SIG-M5 treated with dmso at 0.1 percent for 504 hours (cell line): ENCODE data around the gene UGP2.
A peak's percentile ranks its signal among the peaks of the same experiment; 100 is the strongest.

ENCODE experiments used
- DNase-seq: peaks from one replicate; lab custom pipeline; 2025; ENCODE audit not compliant: unreplicated experiment; lab: John Stamatoyannopoulos, UW

Gene UGP2

DNA sequence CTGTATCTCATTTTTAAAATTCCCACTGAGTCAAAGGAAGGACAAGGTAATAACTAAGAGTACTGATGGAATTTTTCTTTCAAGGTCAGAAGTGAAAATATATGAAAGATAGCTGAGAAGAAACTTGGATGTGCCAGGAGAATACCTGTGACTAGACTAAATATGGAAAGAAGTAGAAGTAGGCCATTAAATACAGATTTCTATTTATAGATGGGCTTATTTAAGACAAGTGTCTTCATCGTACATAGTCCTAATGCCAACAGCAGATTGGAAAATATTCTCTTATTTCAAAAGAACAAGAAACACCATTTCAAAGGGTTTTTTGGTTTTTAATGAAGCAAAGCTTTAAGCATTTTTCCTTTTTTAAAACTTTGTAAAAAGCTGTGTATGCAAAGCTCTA lies 22.0 kb downstream of the UGP2 start:
- no peak for DNase-seq

DNA sequence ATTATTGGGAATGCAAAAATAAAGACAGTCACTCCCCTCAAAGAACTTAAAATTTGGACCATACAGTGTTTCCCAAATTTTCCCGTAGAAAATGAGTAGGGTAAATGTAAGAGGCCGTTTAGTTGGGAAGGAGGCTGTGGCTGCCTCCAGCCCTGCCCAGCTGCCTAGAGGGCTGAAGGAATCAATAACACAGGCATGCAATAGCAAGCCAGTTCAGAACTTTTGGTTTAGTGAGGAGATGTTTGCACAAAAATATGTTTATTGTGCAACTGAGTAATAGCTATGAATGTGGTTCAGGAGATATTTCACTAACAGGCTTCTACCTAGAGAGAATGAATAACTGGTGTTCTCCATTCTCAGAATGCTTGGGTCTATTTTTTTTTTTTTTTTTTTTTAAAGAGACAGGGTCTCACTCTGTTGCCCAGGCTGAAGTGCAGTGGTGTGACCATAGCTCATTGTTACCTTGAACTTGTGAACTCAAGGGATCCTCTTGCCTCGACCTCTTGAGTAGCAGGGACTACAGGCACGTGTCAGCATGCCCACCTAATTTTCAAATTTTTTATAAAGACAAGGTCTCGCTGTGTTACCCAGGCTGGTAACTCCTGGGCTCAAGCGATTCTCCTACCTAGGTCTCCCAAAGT lies 23.6 kb downstream of the UGP2 start:
- DNase-seq: no peak

DNA sequence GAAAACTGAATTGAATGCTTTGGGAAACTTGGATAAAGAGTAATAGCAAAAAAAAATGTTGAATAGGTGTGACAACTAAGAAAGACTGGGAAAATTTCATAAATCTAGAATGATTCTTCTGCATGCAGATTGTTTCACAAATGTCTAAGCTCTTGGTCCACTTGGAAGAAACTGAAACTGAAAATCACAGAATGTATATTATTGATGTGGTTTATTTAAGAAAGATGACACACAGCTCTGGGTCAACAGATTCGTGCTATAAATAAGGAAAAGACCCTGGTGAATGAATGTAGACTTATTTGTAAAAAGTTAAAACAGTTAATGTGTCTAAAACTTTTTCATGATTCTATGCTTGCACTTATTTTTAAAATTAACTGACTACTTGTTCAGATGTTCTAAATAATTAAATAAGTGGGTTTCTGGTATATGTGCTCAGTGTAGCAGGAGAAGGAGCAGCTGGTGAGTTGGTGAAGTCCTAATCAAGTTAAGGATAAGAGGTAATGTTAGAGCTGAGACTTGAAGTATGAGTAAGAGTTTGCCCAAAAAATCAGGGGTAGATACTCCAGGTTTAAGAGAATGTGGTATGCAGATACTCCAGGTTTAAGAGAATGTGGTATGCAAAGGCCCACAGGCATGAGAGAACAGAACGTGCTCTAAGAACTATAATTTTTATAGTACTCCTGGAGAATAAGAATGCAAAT lies 24.5 kb downstream of the UGP2 start:
- DNase-seq: no peak

DNA sequence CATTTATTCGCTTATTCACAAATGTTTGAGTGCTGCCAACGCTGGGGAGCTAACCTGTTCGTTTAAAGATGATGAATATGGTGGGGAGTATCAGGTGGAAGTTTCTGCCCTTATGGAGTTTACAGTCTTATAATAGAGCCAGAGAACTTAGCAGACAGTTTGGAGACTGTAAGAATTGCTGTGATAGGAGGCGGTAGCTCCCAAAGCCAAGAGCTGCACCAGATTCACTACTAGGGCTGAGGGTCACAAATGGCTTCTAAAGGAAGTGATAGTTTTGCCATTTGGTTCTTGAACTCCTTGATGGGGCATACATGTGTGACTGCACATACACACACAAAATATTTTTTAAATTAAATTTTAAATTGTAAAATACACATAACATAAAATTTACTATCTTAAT lies 29.0 kb downstream of the UGP2 start:
- no peak for DNase-seq

DNA sequence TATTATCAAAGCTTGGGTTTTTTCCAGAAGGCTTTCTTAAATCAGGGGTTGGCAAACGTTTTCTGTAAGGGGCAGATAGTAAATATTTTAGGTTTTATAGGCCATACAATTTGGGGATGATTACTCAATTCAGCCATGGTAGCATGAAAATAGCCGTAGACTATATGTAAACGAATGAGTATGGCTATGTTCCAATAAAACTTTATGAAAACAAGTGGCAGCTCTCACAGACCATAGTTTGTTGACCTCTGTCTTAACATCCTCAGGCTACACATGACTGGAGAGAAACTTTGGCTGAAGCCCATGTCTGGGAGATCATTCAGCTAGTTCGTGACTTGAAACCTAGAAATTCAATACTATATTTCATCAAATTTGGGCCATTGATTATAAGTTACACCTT lies 30.2 kb downstream of the UGP2 start:
- DNase-seq: no peak

DNA sequence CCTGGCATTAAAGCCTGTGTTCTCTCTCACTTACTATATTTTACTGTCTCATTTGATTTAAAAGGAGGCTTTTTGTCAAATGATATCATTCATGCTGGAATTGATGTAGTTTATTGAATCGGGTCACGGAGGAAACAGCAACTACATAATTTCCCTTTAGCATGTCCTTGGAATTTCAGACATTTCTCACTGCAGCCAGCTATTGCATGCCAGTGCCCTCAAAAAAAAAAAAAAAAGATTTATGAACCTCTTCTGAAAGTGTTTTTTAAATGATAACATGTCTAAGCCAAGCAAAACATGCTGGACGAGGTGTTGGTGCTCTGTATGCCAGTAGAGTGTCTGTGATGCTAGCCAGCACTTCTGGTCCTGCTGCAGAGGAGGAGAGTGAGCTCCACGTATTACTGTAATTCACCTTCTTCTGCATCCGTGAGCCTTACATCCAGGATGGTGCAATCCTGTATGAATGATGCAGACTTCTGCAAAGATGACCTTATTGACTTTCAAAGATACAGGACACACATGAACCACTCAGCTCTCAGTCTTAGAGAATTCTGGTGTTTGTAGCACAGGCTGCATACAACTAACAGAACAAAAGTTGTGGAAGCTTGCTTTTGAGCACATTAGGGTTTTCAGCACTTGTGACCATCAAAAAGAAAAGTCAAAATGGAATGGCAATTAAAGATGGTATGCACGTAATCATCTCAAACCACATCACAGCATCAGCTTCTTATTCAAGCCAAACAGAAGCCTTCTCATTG lies 31.1 kb downstream of the UGP2 start:
- no peak for DNase-seq

DNA sequence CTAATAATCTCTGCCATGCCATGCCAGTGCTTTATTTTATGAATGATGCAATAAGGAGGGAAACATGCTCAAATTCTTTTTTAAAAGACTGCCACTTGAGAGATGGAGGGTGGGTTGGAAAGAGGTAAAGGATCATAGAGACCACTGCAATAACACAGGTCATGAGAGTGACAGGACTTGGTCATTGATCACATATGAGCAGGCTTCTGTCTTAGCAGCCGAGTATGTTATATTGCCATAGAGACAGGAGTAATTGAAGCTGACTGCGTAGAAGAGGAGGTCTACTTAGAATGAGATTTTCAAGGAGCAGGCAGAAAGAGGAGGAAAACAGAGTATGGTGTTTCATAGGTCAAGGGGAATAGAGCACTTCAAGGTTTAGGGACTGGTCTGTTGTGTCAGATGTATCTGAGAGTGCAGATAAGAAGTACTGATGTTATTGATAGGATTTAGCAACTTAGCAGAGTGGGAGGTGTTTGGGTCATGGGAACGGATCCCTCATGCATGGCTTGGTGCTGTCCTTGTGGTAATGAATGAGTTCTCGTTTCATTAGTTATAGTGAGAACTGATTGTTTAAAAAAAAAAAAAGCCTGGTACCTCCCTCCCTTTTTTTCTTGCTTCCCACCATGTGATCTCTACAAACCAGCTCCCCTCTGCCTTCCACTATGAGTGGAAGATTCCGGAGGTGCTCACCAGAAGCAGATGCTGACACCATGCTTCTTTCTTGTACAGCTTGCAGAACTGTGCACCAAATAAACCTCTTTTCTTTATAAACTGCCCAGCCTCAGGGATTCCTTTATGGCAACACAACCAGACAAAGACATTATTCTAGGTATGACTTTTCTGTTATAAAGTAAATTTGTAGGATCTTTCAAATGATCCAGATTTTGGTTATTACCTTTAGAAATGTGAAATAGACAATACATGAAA lies 32.8 kb downstream of the UGP2 start:
- DNase-seq: no peak

DNA sequence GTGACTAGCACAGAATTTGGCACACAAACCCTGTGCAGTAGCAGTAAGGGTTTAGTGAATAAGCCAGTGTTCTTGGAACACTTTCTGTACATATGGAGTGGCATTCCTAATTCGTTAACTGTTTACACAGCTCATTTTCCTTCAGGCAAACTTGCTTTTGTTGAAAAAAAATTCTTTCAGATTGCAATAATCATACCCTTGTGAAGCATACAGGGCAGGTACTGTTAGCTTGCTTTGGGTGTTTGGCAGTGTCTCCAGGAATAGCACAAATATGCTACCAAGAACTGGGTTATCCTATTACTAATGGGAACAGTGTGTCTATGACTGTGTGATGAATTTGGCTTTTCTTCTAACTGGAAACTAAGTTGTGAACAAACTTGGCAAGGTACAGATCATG lies 33.4 kb downstream of the UGP2 start:
- no peak for DNase-seq

DNA sequence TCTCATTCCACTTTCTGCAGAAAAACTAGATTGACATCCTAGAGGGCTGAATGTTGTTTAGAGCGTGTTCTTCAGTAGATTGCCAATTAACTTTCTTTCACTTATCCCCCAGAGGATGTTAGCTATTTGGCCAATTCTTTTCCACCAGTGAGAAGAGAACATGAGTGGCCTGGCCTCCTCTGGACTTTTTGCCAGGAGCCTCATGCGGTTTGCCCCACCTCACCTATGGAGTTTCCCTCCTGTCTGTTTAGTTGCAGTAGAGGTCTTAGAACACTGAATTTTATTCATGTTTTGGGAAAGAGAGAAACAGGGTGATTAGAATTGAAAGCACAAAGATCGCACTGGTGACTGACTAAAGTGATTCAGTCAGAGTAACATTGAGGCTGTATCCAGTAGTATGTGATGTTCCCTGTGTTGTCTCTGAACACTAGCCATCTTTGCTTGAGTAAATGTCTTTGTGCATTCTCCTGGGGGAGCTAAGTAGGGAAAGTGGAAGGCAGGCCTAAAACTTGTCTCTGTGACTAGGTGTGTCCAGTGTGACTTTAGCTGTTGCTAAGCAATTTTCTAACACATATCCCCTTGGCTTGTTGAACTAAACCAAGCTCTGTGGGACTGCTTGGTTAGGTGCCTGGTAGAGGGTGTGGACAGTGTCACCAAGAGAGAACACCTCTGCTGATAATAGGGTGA lies 34.0 kb downstream of the UGP2 start:
- DNase-seq: no peak

DNA sequence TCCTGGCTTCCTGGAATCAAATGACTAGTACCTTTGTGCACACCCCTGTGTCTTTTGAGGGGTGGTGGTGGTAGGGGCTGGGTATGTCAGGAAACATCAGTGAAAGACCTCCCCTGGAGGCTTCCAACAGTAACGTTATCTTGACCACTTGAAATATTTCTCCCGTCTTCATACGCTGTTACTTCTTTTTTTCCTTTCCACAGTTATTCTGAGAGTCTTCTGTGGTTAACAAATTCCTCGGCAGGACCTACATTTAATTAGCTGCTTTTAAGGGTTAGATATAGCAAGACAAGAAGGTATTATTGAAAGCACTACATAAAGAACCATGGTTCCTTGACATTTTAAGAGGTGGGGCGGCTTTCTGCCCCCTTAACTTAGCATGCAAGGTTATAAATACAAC lies 34.6 kb downstream of the UGP2 start:
- no peak for DNase-seq

DNA sequence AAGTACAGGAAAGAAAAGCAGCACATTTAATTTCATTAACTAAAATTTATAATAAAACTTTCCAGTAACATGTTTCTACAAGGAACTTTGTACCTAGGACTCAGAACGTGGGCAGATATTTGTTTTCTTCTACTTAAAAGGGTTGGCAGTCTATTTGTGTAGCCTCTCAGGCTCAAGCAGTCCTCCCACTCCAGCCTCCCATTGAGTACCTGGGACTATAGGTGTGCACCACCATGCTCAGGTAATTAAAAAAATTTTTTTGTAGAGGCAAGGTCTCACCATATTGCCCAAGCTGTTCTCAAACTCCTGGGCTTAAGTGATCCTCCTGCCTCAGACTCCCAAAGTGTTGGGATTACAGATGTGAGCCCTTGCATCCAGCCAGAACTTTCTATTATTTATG lies 36.8 kb downstream of the UGP2 start:
- no peak for DNase-seq

DNA sequence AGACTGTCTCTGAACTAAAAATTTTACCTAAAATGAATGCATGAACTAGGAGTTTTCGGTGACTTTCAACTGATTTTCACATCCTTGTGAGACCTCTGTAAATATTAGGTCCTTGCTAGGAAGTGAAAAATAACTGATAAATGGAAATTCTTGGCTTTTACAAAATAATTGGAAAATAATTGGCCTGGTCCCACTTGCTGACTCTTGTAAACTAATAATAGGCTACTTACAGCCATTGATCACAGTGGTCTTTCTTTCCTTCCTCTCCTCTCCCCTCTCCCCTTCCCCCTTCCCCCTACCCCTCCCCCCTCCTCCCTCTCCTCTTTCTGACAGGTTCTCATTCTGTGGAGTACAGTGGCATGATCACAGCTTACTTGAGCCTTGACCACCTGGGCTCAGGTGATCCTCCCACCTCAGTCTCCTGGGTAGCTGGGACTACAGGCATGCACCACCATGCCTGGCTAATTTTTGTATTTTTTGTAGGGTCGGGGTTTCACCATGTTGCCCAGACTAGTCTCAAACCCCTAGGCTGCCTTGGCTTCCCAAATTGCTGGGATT lies 38.3 kb downstream of the UGP2 start:
- no peak for DNase-seq

DNA sequence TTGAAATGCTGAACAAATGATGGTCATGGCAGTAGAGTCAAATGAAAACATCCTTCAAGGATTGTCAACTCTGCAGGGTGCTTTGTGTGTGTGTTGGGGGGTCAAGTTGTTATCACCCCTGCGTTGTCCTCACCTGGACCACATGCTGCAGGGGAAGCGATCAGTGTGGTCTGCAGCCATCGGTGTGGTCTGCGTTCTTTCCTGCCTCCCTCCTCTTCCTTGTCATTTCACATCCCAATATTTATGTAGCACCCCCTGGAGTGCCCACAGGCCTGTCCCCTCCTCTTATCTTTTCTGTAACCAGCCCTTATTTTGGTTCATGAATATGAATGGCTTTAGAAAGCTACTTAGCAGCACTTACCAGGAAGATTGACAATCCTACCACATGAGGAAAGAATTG lies 38.9 kb downstream of the UGP2 start:
- DNase-seq: no peak

DNA sequence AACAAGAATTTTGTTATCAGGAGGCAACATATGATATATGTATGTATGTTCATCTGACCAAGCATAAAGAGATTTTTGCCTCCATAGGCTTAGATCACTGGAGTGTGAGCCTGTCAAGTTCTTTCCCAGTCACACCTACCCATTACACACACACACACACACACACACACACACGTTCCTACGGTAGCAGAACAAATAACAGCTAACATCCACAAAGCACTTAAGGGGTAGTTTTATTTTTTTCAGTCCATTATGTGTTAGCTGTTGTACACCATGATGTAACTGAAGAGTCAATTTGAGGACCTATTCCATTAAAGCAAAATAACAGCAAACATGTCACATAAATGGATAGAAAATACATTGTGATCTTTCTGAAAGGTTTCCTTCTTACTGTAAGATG lies 39.5 kb downstream of the UGP2 start:
- DNase-seq: no peak

DNA sequence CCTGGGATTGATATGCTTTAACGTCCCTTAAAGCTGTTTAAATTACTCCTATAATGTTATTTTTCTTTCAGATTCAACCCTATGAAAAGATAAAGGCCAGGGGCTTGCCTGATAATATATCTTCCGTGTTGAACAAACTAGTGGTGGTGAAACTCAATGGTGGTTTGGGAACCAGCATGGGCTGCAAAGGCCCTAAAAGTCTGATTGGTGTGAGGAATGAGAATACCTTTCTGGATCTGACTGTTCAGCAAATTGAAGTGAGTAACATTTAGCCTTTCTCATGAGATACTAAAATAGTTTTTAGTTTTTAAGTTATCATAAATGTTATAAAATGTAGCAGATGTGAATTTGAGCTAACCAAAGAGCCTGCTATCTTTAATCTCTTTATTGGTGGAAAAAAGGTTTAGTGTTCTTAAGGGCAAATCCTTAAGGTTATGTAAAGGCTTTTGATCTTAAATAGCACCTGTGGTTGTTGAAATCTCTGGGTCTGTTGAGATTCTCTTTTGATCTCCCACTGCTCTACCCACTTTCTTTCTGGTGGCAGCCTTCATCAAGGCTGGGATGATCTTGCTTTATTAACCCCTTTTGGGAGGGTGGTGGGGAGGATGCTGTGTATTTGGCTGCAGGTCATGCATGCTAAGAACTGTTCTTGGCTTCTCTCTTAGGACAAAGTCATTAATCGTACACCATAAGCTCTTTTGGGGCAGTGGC lies 40.9 kb downstream of the UGP2 start:
- DNase-seq: no peak

DNA sequence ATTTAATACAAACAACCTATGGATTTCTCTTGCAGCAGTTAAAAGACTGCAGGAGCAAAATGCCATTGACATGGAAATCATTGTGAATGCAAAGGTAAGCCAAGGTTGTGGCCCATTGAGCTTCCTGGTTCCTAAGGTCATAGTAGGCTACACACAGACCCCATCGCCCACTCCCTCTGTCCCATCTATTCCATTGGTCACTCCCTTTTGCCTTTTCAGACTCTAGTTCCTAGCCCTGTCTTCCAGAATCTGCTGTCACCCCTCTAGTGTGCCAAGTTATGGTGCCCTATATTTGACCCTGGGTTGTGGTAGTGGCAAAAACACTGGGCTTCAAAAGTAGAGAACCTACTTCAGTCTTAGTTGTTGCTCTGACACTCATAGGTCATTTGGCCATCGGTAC lies 44.7 kb downstream of the UGP2 start:
- no peak for DNase-seq

DNA sequence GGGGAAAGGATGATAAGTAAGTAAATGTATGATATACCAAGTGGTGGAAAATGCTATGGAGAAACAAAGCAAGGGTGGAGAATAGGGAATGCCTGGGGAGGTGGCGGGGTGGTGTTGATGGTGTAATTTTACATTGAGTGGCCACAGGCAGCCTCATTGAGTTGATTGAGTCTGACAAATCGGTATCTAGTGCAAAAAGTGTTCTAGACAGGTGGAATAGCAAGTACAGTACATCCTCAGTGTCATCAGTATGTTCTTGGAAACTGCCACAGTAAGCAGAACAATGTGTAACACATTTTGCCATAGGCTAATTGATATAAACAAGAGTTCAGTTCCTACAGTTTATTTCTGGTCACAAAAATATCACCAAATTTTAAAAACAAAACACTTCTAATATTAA lies 46.4 kb downstream of the UGP2 start:
- DNase-seq: no peak

DNA sequence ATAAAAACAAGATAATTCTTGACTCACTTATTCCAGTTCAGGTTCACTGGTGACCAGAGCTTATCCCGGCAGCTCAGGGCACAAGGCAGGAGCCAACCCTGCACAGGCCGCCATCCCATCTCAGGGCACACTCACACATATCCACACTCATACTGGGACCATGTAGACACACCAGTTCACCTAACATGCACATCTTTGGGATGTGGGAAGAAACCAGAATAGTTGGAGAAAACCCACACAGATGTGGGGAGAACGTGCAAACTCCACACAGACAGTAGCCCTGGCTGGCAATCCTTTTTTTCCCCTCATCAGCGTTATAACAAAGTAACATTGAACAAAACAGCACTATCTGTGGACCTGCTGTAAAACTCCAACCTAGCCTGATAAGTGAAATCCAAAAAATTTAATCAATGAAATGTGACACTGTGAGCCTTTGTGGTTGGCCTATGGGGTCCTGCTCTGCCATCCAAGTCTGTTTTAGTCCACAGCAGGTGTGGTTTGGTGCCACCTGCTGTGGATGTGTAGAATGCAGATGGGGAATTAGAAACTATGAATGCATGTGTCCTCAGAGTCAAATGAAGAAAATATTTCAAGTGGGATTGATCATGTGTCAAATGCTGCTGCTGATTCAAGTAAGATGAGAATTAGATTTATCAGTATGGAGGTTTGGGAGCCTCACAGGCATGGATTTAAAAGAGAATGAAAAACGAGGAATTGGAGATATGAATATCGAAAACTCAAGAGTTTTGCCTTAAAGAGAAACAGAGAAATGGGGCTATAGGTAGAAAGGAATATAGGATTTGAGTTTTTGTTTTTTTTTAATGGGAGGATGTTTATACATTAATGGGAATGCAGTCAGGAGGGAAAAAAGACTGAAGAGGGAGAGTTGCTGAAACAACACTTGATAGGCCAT lies 47.0 kb downstream of the UGP2 start:
- DNase-seq: peak; percentile 32

DNA sequence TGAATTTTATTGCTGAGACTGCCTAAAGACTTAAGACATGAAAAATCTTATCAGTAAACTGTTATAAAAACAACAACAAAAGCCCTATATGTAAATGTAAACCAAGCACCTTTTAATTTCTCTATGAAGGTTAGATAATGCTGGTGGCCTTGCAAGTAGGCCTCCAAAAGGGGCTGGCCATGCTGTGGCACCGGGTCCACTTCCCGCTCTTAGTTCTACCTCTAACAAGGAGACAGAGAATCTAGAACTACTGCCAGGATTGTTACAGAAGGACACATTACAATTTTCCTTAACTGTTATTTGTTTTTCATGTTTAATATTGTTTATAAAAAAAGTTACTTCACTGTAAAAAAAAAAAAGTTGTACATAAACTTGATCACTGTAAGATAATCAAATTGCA lies 49.0 kb downstream of the UGP2 start:
- DNase-seq: no peak
